Duodenal mucosa (tissue), 2 donors: ENCODE measurements around the gene IGSF22.

ENCODE experiments used
- H3K27ac ChIP-seq: one replicate; pipeline ENCODE4 v1.7.0; 2013; ENCODE audit warnings: low read depth, low read length
- H3K27me3 ChIP-seq, 2 donors: one replicate each; pipeline ENCODE4 v1.7.0; 2013; ENCODE audit warnings: low read length in 2 of 2, control low read depth in 1 of 2; ENCODE audit not compliant: insufficient read depth in 2 of 2, control insufficient read depth in 1 of 2
- H3K36me3 ChIP-seq, 2 donors: one replicate each; pipeline ENCODE4 v1.7.0; 2013; ENCODE audit warnings: low read length in 2 of 2, control low read depth in 1 of 2; ENCODE audit not compliant: insufficient read depth in 2 of 2, control insufficient read depth in 1 of 2
- H3K4me1 ChIP-seq, 2 donors: one replicate each; pipeline ENCODE4 v1.7.0; 2013; ENCODE audit warnings: low read length in 2 of 2, control low read depth in 1 of 2; ENCODE audit not compliant: insufficient read depth in 2 of 2, control insufficient read depth in 1 of 2
- H3K4me3 ChIP-seq, 2 donors: one replicate each; pipeline ENCODE4 v1.7.0; 2013; ENCODE audit warnings: low read length in 2 of 2, low read depth in 1 of 2
- H3K9ac ChIP-seq, 2 donors: one replicate each; pipeline ENCODE4 v1.7.0; 2013; ENCODE audit warnings: low read length in 2 of 2, low read depth in 1 of 2
- H3K9me3 ChIP-seq, 2 donors: one replicate each; pipeline ENCODE4 v1.7.0; 2013; ENCODE audit warnings: low read length in 2 of 2, control low read depth in 1 of 2; ENCODE audit not compliant: control insufficient read depth in 1 of 2

Gene IGSF22

DNA sequence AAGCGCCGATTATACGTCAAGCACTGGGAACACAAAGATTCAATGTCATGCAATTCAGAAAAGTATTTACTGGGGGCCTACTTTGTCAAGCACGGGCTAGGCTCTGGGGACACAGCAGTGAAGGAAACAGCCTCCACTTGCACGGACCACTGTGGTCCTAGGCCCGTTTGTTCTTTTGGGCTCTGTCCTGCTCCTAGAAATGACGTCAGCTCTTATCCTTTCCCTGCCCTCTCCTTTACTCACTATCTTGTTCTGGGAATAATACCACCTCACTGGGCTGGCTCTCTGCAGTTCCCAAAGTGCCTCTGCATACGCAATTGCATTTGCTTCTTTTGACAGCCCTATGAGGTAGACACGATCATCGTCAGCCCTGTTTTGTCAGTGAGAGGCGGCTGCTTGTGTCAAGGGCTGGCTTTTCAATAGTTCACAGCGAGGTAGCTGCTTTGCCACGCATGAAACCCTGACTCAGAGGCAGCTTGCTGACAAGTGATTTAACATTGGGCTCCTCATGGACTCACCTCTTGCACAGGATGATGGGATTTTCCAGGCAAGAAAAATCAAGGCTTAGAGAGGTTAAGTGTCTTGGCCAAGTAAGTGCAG is 22.9 kb upstream of the IGSF22 start:
- no peak overlapping the region for H3K4me3 ChIP-seq
- no peaks in the 10 kb centered on the region for H3K36me3 ChIP-seq
- H3K27ac ChIP-seq: no peak overlapping the region
- H3K9ac ChIP-seq: no peak overlapping the region
- no peaks in the 10 kb centered on the region for H3K9me3 ChIP-seq
- no peaks in the 10 kb centered on the region for H3K4me1 ChIP-seq
- H3K27me3 ChIP-seq: peaks cover 0 to 3% of the 10 kb centered on the region in 2 donors

DNA sequence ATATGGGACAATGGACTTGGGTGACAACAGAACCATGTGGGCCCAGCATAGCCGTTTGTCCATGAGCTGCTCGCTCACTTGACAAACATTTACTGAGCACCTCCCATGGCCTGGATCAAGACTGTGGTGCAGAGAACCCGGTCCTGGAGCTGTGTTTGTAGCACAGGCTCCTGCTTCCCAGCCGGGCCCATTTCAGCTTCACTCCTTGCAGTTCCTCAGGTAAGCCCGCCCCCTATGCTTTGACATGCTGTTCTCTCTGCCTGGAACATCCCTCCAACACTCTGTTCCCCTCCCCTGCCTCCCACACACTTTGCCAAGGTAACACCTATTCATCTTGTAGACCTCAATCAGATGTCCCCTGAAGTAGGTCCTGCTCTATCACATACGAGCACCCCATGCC is 19.3 kb upstream of the IGSF22 start:
- H3K9ac ChIP-seq: no peak overlapping the region
- no peak overlapping the region for H3K4me3 ChIP-seq
- no peaks in the 10 kb centered on the region for H3K9me3 ChIP-seq
- H3K36me3 ChIP-seq: no peaks in the 10 kb centered on the region
- no peaks in the 10 kb centered on the region for H3K27me3 ChIP-seq
- H3K4me1 ChIP-seq: no peaks in the 10 kb centered on the region
- no peak overlapping the region for H3K27ac ChIP-seq

DNA sequence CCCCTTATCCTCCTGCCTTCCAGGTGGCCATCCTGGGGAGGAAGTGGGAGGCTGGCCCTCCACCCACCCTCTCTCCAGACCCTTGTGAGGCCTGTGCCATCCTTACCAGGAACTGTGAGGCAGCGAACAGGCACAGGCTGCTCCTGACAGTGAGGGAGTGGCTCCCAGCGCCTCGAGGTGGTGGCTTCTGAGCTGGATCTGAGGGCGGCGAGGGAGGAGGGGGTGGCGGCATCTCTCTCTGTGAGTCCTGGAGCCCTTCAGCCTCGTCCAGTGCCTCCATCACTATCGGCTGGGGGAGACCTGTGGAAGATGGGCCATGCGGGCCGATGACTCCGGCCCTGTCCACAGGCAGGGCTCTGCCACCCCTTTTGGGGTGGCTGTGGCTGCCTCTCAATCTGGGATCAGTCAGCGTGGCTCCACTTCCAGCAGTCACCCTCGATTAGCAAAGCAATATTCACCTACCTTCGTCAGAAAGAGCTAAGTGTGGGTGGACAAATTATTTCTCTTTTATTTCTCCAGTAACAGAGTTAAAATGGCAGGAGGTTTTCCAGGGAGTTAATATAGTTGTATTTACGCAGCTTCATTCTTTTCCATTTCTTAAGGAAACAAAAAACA is 18.0 kb upstream of the IGSF22 start:
- Histone ChIP-seq H3K27ac (no peak overlapping the region), H3K4me1 (no peaks in the 10 kb centered on the region), H3K27me3 (no peaks in the 10 kb centered on the region), H3K9ac (no peak overlapping the region), H3K36me3 (no peaks in the 10 kb centered on the region), H3K4me3 (no peak overlapping the region), H3K9me3 (no peaks in the 10 kb centered on the region)

DNA sequence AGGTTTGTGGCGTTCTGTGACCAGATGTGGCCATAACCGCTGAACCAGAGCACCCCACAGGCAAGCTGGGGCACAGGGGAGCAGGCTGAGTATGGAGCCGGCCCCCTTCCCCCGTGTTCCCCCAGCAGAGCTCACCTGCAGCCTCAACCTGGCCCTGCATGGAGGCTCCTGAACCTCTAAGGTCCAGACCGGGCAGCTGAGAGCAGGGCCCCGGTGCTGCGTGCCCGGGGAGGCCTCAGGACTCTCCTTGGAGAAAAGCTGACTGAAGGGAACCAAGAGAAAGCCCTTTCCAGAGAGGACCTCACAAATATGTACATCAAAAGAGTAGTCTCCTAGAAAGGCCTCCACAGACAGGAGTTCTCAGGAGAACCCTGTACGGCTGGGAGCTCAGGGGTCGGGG is 17.4 kb upstream of the IGSF22 start:
- Histone ChIP-seq H3K9ac (no peak overlapping the region), H3K36me3 (no peaks in the 10 kb centered on the region), H3K27ac (no peak overlapping the region), H3K27me3 (no peaks in the 10 kb centered on the region), H3K4me1 (no peaks in the 10 kb centered on the region), H3K4me3 (no peak overlapping the region), H3K9me3 (no peaks in the 10 kb centered on the region)

DNA sequence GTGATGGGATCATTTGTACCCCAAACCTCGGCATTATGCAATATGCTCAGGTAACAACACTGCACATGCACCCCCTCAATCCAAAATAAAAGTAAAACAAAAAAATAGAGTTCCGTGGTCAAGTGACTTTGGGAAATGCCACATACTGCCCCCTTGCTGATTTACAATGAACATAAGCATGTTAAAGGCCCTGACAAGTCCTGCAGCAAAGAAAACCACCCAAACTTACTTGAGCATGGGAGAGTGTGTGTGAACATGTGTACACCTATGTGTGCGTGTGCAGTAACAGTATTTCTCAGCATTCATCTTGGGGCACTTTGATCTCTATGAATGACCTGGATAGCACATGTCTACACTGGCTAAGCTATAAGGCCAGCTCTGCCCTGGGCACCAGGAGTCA is 15.8 kb upstream of the IGSF22 start:
- Histone ChIP-seq H3K4me3 (no peak overlapping the region), H3K27me3 (no peaks in the 10 kb centered on the region), H3K9me3 (no peaks in the 10 kb centered on the region), H3K36me3 (no peaks in the 10 kb centered on the region), H3K27ac (no peak overlapping the region), H3K4me1 (no peaks in the 10 kb centered on the region), H3K9ac (no peak overlapping the region)

- Histone ChIP-seq H3K4me3 (no peak overlapping the region), H3K9ac (no peak overlapping the region), H3K27me3 (no peaks in the 10 kb centered on the region), H3K9me3 (no peaks in the 10 kb centered on the region), H3K4me1 (no peaks in the 10 kb centered on the region), H3K36me3 (no peaks in the 10 kb centered on the region), H3K27ac (no peak overlapping the region)
These were observed 13.7 kb upstream of the IGSF22 start for GRCh38 chr11:18739685-18740084.

- Histone ChIP-seq H3K36me3 (no peaks in the 10 kb centered on the region), H3K27me3 (no peaks in the 10 kb centered on the region), H3K4me3 (no peak overlapping the region), H3K9ac (no peak overlapping the region), H3K27ac (no peak overlapping the region), H3K9me3 (no peaks in the 10 kb centered on the region), H3K4me1 (no peaks in the 10 kb centered on the region)
These were observed 11.7 kb upstream of the IGSF22 start for GRCh38 chr11:18737642-18738041.

GRCh38 chr11:18736590-18737148 is 10.7 kb upstream of the IGSF22 start:
- H3K27ac ChIP-seq: no peak overlapping the region
- no peaks in the 10 kb centered on the region for H3K9me3 ChIP-seq
- H3K4me3 ChIP-seq: no peak overlapping the region
- H3K9ac ChIP-seq: no peak overlapping the region
- no peaks in the 10 kb centered on the region for H3K27me3 ChIP-seq
- no peaks in the 10 kb centered on the region for H3K36me3 ChIP-seq
- H3K4me1 ChIP-seq: no peaks in the 10 kb centered on the region

DNA sequence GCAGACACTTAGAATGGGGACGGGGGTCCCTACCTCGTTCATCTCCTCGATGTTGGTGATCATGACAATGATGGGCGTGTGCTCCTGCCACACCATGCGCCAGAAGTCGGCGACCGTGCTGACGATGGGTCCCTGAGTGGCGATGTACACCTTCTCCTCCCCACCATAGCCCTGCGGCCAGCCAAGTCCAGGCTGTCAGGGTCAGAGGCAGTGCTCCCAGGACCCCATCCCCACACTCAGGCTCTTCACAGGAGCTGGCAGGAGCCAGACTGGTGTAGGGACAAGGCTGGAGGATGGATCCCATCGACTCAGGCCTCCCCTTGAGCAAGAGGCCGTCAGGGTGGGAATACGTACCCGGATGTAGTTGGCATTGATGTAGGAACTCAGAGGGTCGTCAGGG is 7.2 kb upstream of the IGSF22 start:
- Histone ChIP-seq H3K9me3 (no peaks in the 10 kb centered on the region), H3K27ac (no peak overlapping the region), H3K9ac (no peak overlapping the region), H3K4me1 (no peaks in the 10 kb centered on the region), H3K27me3 (no peaks in the 10 kb centered on the region), H3K4me3 (no peak overlapping the region), H3K36me3 (no peaks in the 10 kb centered on the region)

DNA sequence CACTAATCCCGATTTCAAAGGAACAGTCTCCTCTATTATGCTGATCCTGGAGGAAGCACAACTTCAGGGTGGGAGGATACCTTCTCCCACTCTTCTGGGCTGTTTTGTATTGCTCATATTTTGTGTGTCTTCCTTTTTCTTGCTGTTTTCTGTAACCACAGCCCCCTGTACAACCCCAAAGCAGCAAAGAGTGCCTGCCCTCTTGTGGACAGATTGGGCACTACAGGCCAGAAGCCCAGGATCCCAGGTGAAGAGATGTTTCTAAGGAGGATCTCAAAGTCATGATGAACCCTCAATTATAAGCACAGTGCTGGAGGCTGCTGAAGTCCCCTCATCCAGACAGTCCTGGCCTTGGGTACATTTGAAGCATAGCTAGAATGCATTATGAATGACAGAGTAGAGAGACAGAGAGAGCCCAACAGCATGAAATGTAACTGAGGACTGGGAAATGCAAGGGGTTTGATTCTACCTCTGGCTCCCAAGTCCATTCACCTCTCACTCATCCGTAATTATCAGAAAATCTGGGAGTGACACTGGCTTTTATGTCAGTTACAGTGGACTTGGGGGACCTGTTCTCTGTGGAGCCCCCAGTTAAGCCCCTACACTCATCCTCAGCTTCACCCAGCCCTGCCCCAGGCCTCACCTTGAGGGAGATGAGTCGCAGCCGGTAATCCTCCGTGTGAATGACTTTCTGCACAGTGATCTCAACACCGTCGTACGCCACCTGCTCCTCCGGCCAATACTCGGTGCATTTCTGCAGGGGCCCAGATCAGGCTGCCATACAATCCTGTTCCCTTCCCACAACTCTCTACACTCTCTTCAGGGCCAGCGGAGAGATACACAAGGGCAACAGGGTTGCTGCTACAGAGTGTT is 6.2 kb upstream of the IGSF22 start:
- Histone ChIP-seq H3K9me3 (no peaks in the 10 kb centered on the region), H3K4me1 (no peaks in the 10 kb centered on the region), H3K27ac (no peak overlapping the region)

More for the DNA sequence above, 6.2 kb upstream of the IGSF22 start:
- Histone ChIP-seq H3K27me3 (no peaks in the 10 kb centered on the region), H3K36me3 (no peaks in the 10 kb centered on the region), H3K4me3 (no peak overlapping the region), H3K9ac (no peak overlapping the region)
